Measurements from ENCODE around the gene GBGT1.

DNA sequence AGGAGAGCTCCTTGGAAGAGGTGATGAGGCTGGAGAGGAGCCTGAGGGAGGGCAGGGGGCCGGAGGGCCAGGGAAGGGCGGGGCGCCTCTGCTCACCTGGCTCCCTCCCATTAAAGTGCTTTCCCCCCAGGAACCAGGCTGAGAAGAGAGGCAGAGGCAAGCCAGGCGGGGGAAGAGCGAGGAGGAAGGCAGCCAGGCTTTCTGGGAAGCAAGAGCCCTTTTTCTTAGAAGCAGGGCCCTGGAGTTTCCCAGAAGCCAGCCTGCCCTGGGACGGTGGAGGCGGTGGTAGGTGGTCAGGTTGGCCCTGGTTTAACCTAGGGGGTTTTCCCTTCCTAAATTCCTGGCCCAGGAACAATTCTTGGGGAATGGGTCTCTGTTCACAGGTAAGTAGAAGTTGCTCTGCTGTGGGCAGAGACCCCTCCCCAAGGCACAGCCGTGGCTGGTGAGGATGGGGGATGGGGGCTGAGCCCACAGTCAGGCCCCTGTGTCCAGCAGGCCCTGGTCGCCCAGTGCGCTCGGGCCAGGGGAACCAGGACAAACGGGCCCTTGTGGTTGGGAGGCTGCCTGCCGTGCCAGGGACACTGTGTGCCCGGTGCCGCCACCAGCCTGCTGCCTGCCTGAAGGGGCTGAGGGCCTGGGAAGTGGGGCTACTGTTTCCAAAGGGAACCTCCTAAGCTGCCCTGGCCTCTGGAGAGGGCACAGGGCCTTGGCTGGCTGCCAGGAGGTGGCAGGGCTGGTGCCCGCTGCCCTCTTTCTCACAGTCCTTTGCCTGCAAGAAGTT is 26.1 kb downstream of the GBGT1 start:
- TF ChIP-seq EZH2 (IDR thresholded peaks at IDR 0.05) = no peak
- TF ChIP-seq POLR2AphosphoS5 (IDR thresholded peaks at IDR 0.05; ENCODE audit: borderline replicate concordance, low read depth, low read length) = no peak
